GM18511 (cell line): ENCODE results near the gene C22orf15.
A peak's percentile ranks its signal among the peaks of the same experiment; 100 is the strongest.

Experiments used
- ATAC-seq: cut with Tn5 transposase; IDR thresholded peaks from one replicate; pipeline ENCODE4 v1.9.1; 2021; ENCODE audit warnings: mild to moderate bottlenecking, moderate library complexity; ENCODE audit not compliant: unreplicated experiment

The C22orf15 gene

DNA sequence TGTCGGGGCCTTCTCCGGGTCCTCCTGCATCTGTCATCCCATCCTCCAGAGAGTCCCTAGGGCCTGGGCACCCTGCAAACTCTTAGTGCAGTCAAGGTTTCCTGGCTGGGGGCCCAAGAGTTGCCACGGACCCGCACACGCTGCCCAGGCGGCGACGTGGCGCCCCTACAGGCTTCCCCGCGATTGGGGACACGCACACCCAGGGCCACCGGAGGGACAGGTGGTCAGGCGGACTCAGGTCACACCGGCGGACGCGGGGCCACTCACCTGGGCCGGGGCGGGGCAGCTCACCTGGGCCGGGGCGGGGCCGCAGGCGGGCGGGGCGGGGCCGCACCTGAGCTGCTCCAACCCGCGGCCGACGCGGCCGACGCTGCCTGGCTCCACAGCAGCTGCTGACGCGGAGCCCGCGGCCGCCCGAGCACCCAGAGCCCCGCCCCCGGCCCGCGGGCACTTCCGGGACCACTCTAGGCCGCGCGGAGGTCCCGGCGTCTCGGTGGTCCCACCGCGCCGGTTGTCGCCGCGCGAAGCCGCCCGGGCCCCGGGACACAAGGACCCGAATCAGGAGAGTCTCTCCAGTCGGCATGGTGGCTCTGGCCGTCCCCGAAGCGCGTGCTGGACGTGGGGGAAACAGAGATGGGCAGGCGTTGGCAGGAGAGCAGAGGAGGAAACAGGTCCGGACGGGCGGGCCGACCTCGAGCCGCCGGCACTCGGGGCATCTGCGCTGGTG is 11.9 kb upstream of the C22orf15 start, which contains the start of gene ZNF70:
Gene ZNF70 (minus strand): TSS at position 399 of the 727 bp plus-strand sequence. CDS start 5,972 bp downstream, outside the sequence.
- peak; percentile 77 for ATAC-seq

DNA sequence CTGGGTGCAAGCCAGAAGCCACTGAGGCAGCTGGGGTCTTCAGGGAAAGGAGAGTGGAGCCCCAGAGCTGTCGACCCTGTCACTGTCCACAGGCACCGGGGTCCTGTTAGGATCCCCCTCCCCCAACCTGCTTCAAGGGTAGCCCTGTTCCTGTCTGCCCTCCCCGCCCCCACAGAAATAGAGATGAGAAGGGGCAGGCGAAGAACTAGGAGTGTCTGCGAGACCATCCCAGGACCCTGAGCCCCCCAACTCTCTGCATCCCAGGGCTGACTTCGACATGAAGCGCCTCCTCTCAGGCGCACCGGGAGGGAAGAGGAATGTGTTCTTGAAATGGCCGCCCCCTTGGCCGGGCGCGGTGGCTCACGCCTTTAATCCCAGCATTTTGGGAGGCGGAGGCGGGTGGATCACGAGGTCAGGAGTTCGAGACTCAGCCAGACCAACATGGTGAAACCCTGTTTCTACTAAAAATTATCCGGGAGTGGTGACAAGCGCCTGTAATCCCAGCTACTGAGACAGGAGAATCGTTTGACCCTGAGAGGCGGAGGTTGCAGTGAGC is 11.3 kb upstream of the C22orf15 start:
- ATAC-seq: no peak

DNA sequence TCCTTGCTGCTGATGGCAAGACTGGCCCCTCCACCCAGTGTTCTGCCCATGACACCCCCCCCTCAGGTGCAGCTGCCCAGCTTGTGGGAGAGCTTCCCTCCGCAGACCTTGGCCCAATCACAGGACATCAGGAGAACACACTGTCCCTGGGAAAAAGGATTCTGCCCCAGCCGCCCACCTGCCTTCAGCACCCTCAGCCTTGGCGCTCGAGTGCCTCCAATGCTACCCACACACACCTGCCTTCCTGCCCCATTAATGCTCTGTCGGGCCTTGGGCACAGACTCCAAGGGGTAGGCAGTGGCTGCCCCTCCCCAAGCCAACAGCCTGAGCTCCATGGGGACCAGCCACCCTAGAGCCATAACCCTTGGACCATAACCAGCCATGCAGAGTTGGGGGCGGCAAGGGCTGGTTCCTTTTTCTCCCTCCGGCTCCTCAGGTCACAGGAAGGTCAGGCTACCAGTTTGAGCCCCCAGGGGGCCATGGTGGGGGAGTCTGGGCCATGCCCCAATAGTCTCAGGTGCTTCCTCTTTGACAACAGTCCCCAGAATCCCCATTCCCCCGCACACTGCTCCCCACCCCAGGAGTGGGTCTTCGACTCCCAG is 10.6 kb upstream of the C22orf15 start:
- no peak for ATAC-seq

DNA sequence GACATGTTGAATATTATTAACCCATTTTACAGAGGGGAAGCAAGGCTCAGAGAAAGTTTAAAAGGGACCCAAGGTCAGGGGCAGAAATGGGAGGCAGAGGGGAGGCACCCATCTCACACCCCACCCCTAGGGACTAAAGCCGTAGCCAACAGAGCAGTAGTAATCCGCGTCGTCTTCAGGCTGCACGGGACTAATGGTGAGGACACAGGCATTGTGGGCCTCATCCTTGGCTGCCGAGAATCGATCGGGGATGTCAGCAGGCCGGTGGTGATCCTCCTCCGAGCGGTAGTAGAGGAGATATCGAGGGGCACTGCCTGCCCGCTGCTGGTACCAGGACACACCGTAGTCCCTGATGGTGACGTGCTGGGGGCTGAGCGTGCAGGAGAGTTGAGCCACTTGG is 10.0 kb upstream of the C22orf15 start:
- no peak for ATAC-seq

DNA sequence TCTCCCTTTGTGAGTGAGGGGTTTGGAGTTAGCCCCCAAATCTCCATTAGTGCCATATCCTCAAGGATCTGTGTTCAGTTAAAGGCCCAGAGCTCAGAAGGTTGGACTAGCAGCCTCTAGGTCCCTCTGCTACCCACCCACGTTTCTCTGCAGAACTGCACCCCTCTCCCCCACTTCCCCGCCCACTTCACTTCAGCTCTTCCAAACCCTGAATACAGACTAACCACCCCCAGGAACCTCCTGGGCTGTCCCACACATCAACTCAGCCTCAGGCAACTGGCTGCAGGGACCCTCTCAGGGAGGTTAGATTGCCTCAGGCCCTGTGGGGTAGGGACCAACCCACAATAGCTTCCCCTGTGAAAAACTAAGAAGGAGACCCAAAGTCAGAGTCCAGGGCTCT is 9.4 kb upstream of the C22orf15 start:
- ATAC-seq: no peak

DNA sequence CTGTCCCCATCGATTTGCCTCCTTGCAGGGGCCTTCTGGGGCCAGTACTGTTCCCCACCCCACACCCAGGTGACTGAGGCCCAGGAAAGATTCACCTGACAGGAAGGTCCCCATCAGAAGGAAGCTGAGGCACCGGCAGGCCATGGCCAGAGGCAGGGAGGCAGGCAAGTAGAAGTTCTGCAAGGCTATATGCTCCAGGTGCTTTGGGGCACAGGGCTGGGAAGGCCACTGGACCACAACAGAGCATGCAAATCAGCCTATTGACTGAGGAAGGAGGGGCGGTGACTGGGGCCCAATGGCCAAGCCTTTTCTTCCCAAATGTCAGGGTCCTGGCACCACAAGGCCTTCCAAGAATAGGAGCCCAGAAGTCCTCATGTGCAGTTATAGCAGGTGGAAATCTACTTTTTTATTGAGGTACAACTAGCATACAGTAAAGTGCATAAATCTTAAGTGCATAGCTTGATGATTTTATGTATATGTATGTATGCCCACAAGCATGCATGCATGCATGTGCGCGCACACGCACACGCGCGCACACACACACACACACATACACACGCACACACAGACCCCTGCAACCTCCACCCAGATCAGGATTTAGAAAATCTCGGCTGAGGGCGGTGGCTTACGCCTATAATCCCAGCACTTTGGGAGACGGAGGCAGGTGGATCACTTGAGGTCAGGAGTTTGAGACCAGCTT is 8.4 kb upstream of the C22orf15 start, which contains the start of gene VPREB3:
Gene VPREB3 (minus strand): TSS at position 206 of the 700 bp plus-strand sequence. CDS start 62 bp downstream, at position 144.
- no peak for ATAC-seq

DNA sequence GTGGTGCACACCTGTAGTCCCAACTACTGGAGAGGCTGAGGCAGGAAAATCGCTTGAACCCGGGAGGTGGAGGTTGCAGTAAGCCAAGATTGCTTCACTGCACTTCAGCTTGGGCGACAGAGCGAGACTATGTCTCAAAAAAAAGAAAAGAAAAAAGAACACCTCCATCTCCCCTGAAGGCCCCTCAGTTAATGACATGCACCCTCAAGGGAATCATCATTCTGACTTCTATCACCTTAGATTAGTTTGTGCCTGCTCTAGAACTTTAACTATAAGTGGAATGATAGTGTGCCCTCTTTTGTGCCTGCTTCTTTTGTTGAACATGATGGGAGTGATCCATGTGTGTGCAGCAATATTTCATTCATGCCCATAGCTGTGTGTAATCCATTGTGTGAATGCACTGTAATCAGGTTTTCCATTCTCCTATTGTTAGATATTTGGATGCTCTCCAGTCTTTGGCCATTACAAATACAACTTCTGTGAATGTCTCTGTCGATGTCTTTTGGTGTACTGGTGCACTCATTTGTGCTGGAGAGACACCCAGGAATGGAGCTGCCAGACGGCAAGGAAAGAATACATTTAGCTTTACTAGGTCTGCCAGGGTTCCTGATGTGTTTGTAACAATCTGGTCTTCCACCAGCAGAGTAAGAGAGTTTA is 7.7 kb upstream of the C22orf15 start:
- ATAC-seq: no peak

DNA sequence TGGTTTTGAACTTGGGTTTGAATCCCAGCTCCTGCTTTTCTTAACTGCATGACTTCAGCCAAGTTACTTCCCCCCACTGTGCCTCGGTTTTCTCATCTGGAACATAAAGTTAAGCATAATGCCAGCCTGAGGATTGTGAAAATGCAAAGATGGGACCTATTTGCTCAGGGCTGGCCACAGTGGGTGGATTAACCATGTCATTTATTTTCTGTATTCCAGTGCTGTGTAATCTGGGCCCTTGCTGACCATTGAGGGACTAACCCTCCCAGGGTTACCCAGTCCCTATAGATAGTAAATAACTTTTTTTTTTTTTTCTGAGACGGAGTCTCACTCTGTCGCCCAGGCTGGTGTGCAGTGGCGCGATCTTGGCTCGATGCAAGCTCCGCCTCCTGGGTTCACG is 7.1 kb upstream of the C22orf15 start:
- ATAC-seq: no peak

DNA sequence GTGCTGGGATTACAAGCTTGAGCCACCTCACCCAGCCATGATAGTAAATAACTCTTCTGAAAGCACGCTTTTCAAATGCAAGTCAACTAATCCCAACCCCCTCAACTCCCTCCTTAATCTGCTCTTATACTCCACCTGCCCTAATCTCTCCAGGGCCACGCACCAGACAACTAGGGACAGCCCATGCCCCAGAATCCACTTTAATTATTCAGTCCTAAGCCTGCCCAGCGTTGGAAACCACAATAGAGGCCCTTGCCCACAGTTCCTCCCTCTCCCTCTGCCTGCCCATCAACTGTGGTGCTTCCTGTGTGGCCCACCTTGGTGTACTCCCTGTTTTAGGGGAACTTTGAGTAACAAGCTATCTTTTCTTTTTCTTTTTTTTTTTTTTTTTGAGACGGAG is 5.9 kb upstream of the C22orf15 start:
- ATAC-seq: no peak

DNA sequence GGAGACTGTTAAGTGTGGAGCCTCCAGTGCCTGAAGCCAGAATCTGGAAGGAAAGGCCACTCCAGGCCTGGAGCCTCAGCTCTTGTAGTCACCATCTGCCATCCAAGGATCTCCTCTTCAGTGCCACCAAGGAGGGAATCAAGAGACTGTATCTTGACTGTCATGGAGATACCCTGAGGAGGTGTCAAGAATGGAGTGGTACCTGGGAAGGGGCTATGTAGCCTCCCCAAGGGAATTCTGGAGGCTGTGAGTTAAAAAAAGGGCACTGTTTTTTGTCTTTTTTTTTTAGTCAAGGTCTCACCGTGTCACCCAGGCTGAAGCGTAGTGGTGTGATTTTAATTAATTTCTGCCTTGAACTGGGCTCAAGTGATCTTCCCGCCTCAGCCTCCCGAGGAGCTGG is 3.2 kb upstream of the C22orf15 start:
- ATAC-seq: no peak

DNA sequence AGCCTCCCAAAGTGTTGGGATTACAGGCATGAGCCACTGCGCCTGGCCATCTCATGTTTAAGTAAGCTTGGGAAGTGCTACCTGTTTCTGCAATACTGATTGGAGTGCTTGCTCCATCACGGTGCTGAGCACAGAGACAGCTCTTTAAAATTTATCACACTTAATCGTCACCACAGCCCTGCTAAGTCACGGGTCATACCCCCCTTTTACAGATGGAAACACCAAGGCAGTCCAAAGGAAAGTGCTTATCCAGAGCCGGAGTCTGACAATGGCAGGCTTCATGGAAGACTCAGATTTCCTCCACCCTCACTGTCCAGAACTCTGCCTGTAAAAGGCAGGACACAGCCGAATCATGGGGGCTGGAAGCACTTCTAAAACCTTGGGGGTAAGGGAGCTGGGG is 2.7 kb upstream of the C22orf15 start:
- no peak for ATAC-seq

DNA sequence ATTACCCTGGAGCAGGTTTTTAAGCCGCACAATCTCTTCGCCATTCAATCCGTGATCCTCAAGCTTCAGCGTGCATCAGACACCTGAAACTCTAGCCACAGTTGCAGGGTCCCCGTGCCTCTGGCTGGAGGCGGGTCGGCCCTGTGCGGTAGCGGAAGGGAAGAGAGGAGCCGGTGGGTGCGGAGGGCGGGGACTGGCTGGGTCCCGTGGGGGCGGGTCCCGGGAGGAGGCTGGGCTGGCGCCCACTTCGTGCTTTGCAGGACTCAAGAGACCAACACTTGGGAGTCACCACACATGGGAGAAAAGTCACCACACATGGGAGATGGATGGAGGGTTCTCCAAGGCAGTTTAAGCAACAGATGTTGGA is 772 bp downstream of the C22orf15 start:
- no peak for ATAC-seq

DNA sequence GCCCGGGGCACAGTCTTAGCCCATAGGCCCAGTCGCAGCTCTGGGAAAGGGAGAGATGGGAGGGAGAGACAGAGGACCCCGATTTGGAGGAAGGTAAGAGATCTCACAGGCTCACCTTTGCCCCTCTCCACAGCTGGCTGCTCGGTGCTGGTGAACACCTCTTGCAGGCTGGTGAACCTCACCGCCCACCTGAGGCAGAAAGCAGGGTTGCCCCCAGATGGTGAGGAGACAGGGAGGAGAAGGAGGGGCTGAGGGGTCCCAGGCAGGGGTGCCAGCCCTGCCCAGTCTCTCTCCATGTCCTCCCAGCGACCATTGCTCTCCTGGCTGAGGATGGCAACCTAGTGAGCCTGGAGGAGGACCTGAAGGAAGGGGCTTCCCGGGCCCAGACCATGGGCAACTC is 1.2 kb downstream of the C22orf15 start:
- no peak for ATAC-seq

DNA sequence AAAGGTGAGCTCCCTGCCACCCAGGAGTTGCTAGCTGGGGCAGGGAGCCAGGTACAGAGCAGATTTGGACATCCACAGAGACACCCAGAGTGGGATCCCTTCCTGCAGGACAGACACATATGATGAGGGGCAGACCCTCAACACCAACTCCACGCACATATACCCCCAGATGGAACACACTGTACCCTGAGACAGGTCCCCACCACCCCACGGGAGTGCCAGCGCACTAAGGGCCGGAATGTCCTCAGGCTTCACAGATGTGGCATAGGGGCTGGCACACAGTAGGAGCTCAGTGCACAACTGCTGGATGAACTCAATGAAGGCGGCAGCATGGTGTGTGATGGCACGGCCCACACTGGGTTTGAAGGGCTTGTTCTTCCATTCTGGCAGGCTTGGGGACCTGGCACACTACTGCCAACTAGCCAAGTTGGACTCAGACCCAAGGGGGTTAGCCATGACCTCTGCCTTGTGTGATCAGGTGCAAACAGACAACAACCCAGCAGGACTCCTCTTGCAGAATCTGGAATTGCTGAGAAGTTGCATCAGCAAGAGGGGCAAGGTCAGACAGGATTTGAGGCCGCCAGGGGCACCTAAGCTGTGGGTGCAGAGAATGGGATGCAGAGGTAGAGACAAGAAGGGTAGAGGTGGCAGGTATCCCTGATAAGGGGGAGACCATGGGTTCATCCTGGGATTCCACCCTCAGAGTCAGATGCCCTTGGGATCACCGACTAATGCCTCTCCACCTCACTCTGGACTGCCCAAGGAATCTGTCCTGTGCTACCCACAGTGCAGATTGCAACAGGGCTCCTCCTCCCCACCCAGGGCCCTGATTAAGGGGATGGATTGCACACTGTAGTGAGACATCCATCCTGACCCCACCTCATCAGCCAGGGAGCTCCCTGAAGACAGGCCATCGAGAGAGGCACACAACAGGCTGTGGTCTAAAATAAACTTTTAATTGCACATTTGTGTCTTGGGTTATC is 2.4 kb downstream of the C22orf15 start:
- ATAC-seq: no peak

DNA sequence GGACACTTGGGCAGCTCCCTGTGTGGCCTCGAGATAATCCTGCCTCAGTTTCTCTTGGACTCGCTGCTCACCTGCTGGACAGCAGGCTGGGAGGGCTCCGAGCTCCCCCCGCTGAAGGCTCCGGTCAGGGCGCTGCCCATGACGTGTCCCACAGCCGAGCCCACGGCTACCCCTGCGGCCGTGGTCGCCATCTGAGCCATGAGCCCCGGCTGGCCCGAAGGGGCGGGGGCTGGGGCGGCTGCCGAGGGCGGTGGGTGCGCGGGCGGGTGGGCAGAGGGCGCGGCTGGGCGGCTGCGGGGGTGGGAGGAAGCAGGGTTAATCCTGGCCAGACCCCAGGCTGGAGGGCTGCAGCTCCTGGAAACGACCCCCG is 4.5 kb downstream of the C22orf15 start:
- no peak for ATAC-seq

DNA sequence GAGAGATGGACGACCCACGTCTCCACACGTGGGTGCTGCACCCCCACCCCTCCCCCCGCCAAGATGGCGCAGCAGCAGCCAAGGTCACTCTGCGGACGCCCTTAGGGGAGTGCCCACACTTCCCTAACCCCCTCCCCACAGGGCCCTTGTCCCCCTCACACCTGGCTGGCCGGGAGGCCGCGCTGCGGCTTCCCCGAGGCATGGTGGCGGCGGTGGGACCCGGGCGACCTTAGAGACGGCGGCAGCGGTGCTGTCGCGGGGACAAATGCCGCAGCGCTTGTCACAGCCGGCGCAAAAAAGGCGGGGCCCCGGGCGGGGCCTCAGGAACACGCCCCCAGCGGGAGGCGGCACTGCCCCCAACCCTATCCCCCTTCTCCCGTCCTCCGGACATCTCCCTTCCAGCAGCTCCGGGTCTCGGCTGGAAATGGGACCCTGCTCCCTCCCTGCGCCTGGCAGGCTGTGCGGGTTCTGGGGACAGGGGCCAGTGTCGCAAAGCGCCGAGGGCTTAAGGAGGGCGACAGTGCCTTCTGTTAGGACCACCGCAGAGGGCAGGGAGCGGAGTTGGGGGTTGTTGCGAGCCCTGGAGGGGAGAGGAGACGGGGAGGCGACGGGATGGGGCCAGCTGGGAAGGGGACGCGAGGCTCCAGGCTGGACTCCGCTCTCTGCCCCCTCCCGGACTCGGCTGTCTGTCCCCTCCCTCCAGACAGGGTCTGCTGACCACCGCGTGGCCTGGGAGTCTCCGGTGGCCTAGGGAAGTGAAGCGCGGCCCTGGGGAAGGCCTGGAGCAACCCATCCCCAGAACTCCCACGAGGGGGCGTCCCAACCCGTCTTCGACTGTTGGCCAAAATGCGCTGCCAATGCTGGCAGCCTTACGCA is 5.1 kb downstream of the C22orf15 start, which contains the start of gene CHCHD10:
Gene CHCHD10 (minus strand): TSS at position 300 of the 876 bp plus-strand sequence. CDS start 98 bp downstream, at position 202.
- ATAC-seq: peak; percentile 64

DNA sequence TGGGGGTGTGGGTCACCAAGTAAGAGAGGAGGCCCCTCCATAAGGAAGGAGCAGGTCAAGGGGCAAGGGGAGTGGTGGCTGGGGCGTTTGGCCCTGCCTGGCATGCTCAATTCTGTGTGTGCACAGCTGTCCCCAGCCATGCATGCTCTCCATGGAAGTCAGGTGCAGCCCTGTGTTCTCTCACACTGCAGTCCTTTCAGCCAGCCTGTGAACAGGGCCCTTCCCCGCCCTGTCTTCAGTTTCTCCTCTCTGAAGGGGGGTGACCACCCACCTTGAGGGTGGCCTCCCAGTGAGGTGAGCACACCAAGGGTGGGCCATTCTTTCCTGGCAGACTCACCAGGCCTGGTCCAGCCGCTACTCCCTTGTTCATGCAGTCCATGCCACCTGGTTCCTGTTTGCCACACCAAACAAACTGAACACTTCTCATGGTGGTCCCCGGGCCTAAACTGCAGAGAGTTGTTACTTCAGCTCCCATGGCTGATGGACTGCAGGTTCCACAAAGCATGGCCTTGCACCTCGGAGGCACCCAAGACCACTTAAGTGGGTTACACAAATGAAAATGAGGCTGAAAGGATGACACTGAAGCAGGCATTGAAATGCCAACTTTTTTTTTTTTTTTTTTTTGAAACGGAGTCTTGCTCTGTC is 6.7 kb downstream of the C22orf15 start:
- ATAC-seq: no peak

DNA sequence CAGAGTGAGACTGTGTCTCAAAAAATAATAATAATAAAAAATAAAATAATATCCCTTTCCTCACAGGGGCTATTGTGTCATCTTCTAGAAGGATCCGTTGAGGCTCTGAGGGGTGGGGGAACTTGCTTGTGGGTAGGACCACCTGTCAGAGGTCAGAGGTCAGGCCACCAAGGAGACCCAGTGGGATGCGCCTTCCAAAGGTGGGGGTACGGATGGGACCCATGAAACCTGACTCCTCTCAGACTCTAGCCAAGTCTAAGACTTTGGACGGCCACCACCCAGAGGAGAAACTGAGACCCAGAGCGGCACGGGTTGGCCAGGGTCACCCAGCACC is 9.5 kb downstream of the C22orf15 start:
- ATAC-seq: no peak
